ENCODE results near the gene SMIM35. TPM values are rescaled to one million over a fixed set of nuclear protein-coding genes. Genes with fewer than 3 reads are reported as not detected.

The SMIM35 gene
- total RNA-seq, 4 donors from 2014 or later, result not detected

- no peak for TF ChIP-seq EP300 (IDR thresholded peaks at IDR 0.05; ENCODE audit: low read depth)
- no peak for TF ChIP-seq POLR2A (IDR thresholded peaks at IDR 0.05)
- no peak for TF ChIP-seq CTCF (IDR thresholded peaks at IDR 0.05)
- no peak for TF ChIP-seq POLR2AphosphoS5 (IDR thresholded peaks at IDR 0.05)
- WGBS, 2 donors (ENCODE audit: low coverage in 1 of 2), result 97% methylated on average over 11 of the region's 11 CpGs; no CpG with 5 or more reads in 1 of the 2 donors
- DNase-seq, result no peak
These were observed 91.3 kb downstream of the SMIM35 start for GRCh38 chr11:117995472-117995871.

GRCh38 chr11:117993988-117994745 is 92.6 kb downstream of the SMIM35 start:
- Histone ChIP-seq H3K27ac (peak overlapping the region in 1 of 4 donors; percentile 55), H3K27me3 (no peaks in the 10 kb centered on the region), H3K4me3 (no peak overlapping the region), H3K4me1 (peaks cover 0 to 3% (median 0%) of the 10 kb centered on the region in 4 donors), H3K9me3 (no peaks in the 10 kb centered on the region), H3K36me3 (no peaks in the 10 kb centered on the region)
- in situ Hi-C loops (cut with MboI; ENCODE audit: low pct_ligation_motif_present in 1 of 4, low pct_unique_long_range_greater_than_20kb in 1 of 4, low sequenced_read_pairs in 3 of 4) (no loop called here), intact Hi-C loops (cut with DNase I; ENCODE audit: low total_unique reads) (no loop called here)
- WGBS, 2 donors (ENCODE audit: low coverage in 1 of 2), result 80 to 90% methylated on average over 2 to 9 of the region's 9 CpGs
- no peak for DNase-seq
- TF ChIP-seq POLR2A (IDR thresholded peaks at IDR 0.05) (no peak), POLR2AphosphoS5 (IDR thresholded peaks at IDR 0.05) (no peak), EP300 (IDR thresholded peaks at IDR 0.05; ENCODE audit: low read depth) (no peak)

More at GRCh38 chr11:117995472-117995871, 91.3 kb downstream of the SMIM35 start:
- H3K36me3 ChIP-seq, result no peaks in the 10 kb centered on the region
- in situ Hi-C loops (cut with MboI; ENCODE audit: low pct_ligation_motif_present in 1 of 4, low pct_unique_long_range_greater_than_20kb in 1 of 4, low sequenced_read_pairs in 3 of 4) (no loop called here), intact Hi-C loops (cut with DNase I; ENCODE audit: low total_unique reads) (no loop called here)
- peaks cover 0 to 3% (median 0%) of the 10 kb centered on the region in 4 donors for H3K4me1 ChIP-seq
- no peak overlapping the region for H3K27ac ChIP-seq
- H3K9me3 ChIP-seq, result no peaks in the 10 kb centered on the region
- no peak overlapping the region for H3K4me3 ChIP-seq
- H3K27me3 ChIP-seq, result no peaks in the 10 kb centered on the region

GRCh38 chr11:117992620-117993019 is 94.1 kb downstream of the SMIM35 start:
- H3K27ac ChIP-seq, result peak overlapping the region in 1 of 4 donors; percentile 55
- 41 to 50% methylated on average over 2 of the region's 2 CpGs for WGBS, 2 donors (ENCODE audit: low coverage in 1 of 2)

GRCh38 chr11:117992136-117992535 is 94.6 kb downstream of the SMIM35 start:
- Histone ChIP-seq H3K9me3 (no peaks in the 10 kb centered on the region), H3K27ac (peak overlapping the region in 1 of 4 donors; percentile 55), H3K36me3 (no peaks in the 10 kb centered on the region), H3K4me3 (no peak overlapping the region), H3K4me1 (peaks cover 0 to 3% (median 0%) of the 10 kb centered on the region in 4 donors), H3K27me3 (peaks cover 10% of the 10 kb centered on the region)
- intact Hi-C loops (cut with DNase I; ENCODE audit: low total_unique reads), result no loop called here
- TF ChIP-seq EP300 (IDR thresholded peaks at IDR 0.05; ENCODE audit: low read depth) (no peak), POLR2AphosphoS5 (IDR thresholded peaks at IDR 0.05) (no peak), POLR2A (IDR thresholded peaks at IDR 0.05) (no peak), CTCF (IDR thresholded peaks at IDR 0.05) (no peak)
- in situ Hi-C loops (cut with MboI; ENCODE audit: low pct_ligation_motif_present in 1 of 4, low pct_unique_long_range_greater_than_20kb in 1 of 4, low sequenced_read_pairs in 3 of 4), result no loop called here
- no peak for DNase-seq
- WGBS, 2 donors (ENCODE audit: low coverage in 1 of 2), result 78 to 88% methylated on average over 4 of the region's 4 CpGs

More at GRCh38 chr11:117992620-117993019, 94.1 kb downstream of the SMIM35 start:
- Histone ChIP-seq H3K4me1 (peaks cover 0 to 3% (median 0%) of the 10 kb centered on the region in 4 donors), H3K27me3 (peaks cover 6% of the 10 kb centered on the region), H3K9me3 (no peaks in the 10 kb centered on the region), H3K36me3 (no peaks in the 10 kb centered on the region), H3K4me3 (no peak overlapping the region)
- DNase-seq, result no peak
- in situ Hi-C loops (cut with MboI; ENCODE audit: low pct_ligation_motif_present in 1 of 4, low pct_unique_long_range_greater_than_20kb in 1 of 4, low sequenced_read_pairs in 3 of 4), result no loop called here
- TF ChIP-seq EP300 (IDR thresholded peaks at IDR 0.05; ENCODE audit: low read depth), result no peak
- no peak for TF ChIP-seq POLR2A (IDR thresholded peaks at IDR 0.05)
- TF ChIP-seq CTCF (IDR thresholded peaks at IDR 0.05), result no peak
- no peak for TF ChIP-seq POLR2AphosphoS5 (IDR thresholded peaks at IDR 0.05)
- intact Hi-C loops (cut with DNase I; ENCODE audit: low total_unique reads), result no loop called here

Measured in transverse colon (tissue), 4 donors.